GM12878 (cell line): ENCODE measurements around the gene TANK. TPM values are rescaled to one million over a fixed set of nuclear protein-coding genes. Genes with fewer than 3 reads are reported as not detected.

Source experiments
- ATAC-seq: fragments of 200-7000 bp; cut with Tn5 transposase; 3 replicates; pipeline ENCODE4 v1.9.1; 2020; ENCODE audit warnings: mild to moderate bottlenecking, moderate library complexity
- BruUV-seq: library from RNA; stranded (reverse); fragments of 400-500 nt; replicated peaks from 2 replicates; lab custom pipeline; 2021; lab: Mats Ljungman, UMichigan
- CTCF ChIA-PET: fragments of 300-600 bp; sonication (Branson Sonifier 250); formaldehyde crosslinking; extraction: SDS; loops from one replicate; lab custom pipeline; 2021; ENCODE audit warnings: inconsistent platforms; lab: Yijun Ruan, JAX
- POLR2A ChIA-PET: fragments of 350-600 bp; formaldehyde crosslinking; extraction: SDS; loops from one replicate; lab custom pipeline; 2021; ENCODE audit warnings: inconsistent platforms; lab: Charles Lee
- RAD21 ChIA-PET: fragments of 300-600 bp; sonication (Branson Sonifier 250); formaldehyde crosslinking; loops from one replicate; lab custom pipeline; 2023; ENCODE audit warnings: antibody characterized with exemption; ENCODE audit not compliant: unreplicated experiment; lab: Charles Lee
- SMC1A ChIA-PET: fragments of 300-600 bp; sonication (Branson Sonifier 250); formaldehyde crosslinking; loops from one replicate; lab custom pipeline; 2023; ENCODE audit not compliant: unreplicated experiment, uncharacterized antibody; lab: Charles Lee
- DNase-seq: peaks from one replicate; pipeline ENCODE4 v3.0.0-alpha.2; 2011; ENCODE audit warnings: low read depth, low spot score
- FAIRE-seq: peaks from 3 replicates; lab custom pipeline; 2011; peaks lifted over from hg19 to GRCh38; lab: Jason Lieb, UNC
- H2AFZ ChIP-seq: 2 replicates; pipeline ENCODE4 v1.6.0; 2011; ENCODE audit warnings: low read depth, low read length, control low read depth; ENCODE audit not compliant: control insufficient read depth
- H3K27ac ChIP-seq: 2 replicates; pipeline ENCODE4 v1.5.1; 2011; ENCODE audit warnings: control low read depth; ENCODE audit not compliant: control insufficient read depth, insufficient read depth
- H3K27me3 ChIP-seq, 2 experiments: replicated peaks in 1 of 2; 2 replicates each; pipeline versions ENCODE4 v1.6.0 to v1.6.1; 2011; ENCODE audit warnings: low read length in 1 of 2; ENCODE audit not compliant: control insufficient read depth in 2 of 2, insufficient read depth in 2 of 2
- H3K36me3 ChIP-seq, 2 experiments: 2 replicates each; pipeline ENCODE4 v1.5.1; 2011; ENCODE audit warnings: low read length in 1 of 2; ENCODE audit not compliant: control insufficient read depth in 2 of 2, insufficient read depth in 2 of 2
- H3K4me1 ChIP-seq: 2 replicates; pipeline ENCODE4 v1.6.1; 2011; ENCODE audit warnings: mild to moderate bottlenecking, low read length, moderate library complexity, mixed read lengths; ENCODE audit not compliant: control insufficient read depth, insufficient read depth
- H3K4me2 ChIP-seq: 2 replicates; pipeline ENCODE4 v1.6.0; 2011; ENCODE audit warnings: control low read depth; ENCODE audit not compliant: control insufficient read depth, insufficient read depth
- H3K4me3 ChIP-seq: fragments of 200-600 bp; sonication (generic); 2 replicates; pipeline ENCODE4 v1.5.1; 2016
- H3K79me2 ChIP-seq: 2 replicates; pipeline ENCODE4 v1.6.0; 2011; ENCODE audit warnings: low read length; ENCODE audit not compliant: control insufficient read depth, insufficient read depth
- H3K9ac ChIP-seq: 2 replicates; pipeline ENCODE4 v1.8.0; 2011; ENCODE audit warnings: low read length, control low read depth, mixed read lengths; ENCODE audit not compliant: control insufficient read depth, insufficient read depth
- H3K9me3 ChIP-seq: replicated peaks from 3 replicates; pipeline ENCODE4 v1.5.1; 2011; ENCODE audit warnings: mild to moderate bottlenecking, low read length; ENCODE audit not compliant: control insufficient read depth, insufficient read depth
- H4K20me1 ChIP-seq: 2 replicates; pipeline ENCODE4 v1.6.0; 2011; ENCODE audit not compliant: control insufficient read depth, insufficient read depth
- ATF2 ChIP-seq: IDR thresholded peaks from 2 replicates; pipeline ENCODE4 v1.6.1; 2012; ENCODE audit warnings: low read length, inconsistent platforms
- CHD1 ChIP-seq: IDR thresholded peaks from 2 replicates; pipeline ENCODE4 v1.6.1; 2012; ENCODE audit warnings: low read depth, low read length, improper control_type of control experiment
- CREM ChIP-seq: IDR thresholded peaks from 2 replicates; pipeline ENCODE4 v1.6.1; 2014; ENCODE audit warnings: antibody characterized with exemption, low read depth
- JUNB ChIP-seq: IDR thresholded peaks from 2 replicates; pipeline ENCODE4 v1.6.1; 2016; ENCODE audit warnings: antibody characterized with exemption, mild to moderate bottlenecking
- LARP7 ChIP-seq: fragments of 450-650 bp; IDR thresholded peaks from 2 replicates; pipeline ENCODE4 v1.6.1; 2017; ENCODE audit warnings: mild to moderate bottlenecking
- NFXL1 ChIP-seq: fragments of 450-650 bp; IDR thresholded peaks from 2 replicates; pipeline ENCODE4 v1.6.1; 2017; ENCODE audit warnings: antibody characterized with exemption, mild to moderate bottlenecking, borderline replicate concordance
- NKRF ChIP-seq: fragments of 450-650 bp; conservative IDR thresholded peaks from 2 replicates; pipeline ENCODE4 v1.6.1; 2017; ENCODE audit warnings: mild to moderate bottlenecking, moderate library complexity
- PBX3 ChIP-seq: IDR thresholded peaks from 2 replicates; pipeline ENCODE4 v1.6.1; 2011; ENCODE audit warnings: mild to moderate bottlenecking, low read depth, low read length, moderate library complexity; ENCODE audit not compliant: insufficient replicate concordance
- POLR2A ChIP-seq: IDR thresholded peaks from 2 replicates; pipeline ENCODE4 v1.6.1; 2011; ENCODE audit warnings: low read depth, mild to moderate bottlenecking, low read length
- POLR2AphosphoS5 ChIP-seq: IDR thresholded peaks from 2 replicates; pipeline ENCODE4 v1.6.1; 2011; ENCODE audit warnings: mild to moderate bottlenecking, low read length, inconsistent platforms
- RAD51 ChIP-seq: fragments of 450-650 bp; IDR thresholded peaks from 2 replicates; pipeline ENCODE4 v1.6.1; 2016; ENCODE audit warnings: moderate library complexity, mild to moderate bottlenecking, inconsistent platforms
- RUNX3 ChIP-seq: IDR thresholded peaks from 2 replicates; pipeline ENCODE4 v1.6.1; 2012; ENCODE audit warnings: low read length, inconsistent platforms
- ZNF207 ChIP-seq: fragments of 450-650 bp; IDR thresholded peaks from 2 replicates; pipeline ENCODE4 v1.6.1; 2014; ENCODE audit warnings: antibody characterized with exemption, mild to moderate bottlenecking, borderline replicate concordance
- WGBS: methylation state at CpG from one replicate; pipeline ENCODE4 v1.1.6; 2016; ENCODE audit warnings: low lambda C conversion rate; ENCODE audit not compliant: insufficient replicate concordance, insufficient coverage; ENCODE audit errors: missing lambda C conversion rate; 5-methylcytosine and 5-hydroxymethylcytosine counted together
- in situ Hi-C: fragments of 300-500 bp; cut with MboI; formaldehyde crosslinking; loops from 9 replicates; pipeline ENCODE4 v1.14.3; 2018; ENCODE audit warnings: mixed read lengths
- intact Hi-C: fragments of 100-400 bp; cut with micrococcal nuclease; formaldehyde crosslinking; loops from one replicate; pipeline ENCODE4 v1.14.2; 2022; ENCODE audit not compliant: unreplicated experiment
- polyA plus RNA-seq, 11 experiments: library from polyadenylated mRNA; depleted of rRNA in 4 of 11; unstranded in 6 of 11; stranded (reverse) in 5 of 11; fragments of >200 nt; fragmentation: Nextera tagmentation in 4 of 11; fragmentation: Illumina TruSeq in 1 of 11; extraction: Ambion mirVana in 4 of 11; extraction: Trizol in 1 of 11; gene quantifications; 1 replicate in 1 of 11; 2 replicates in 10 of 11; pipeline versions ENCODE4 v1.2.1 to v1.2.3, GENCODE V29; 2011 to 2016; ENCODE audit warnings: inconsistent platforms in 2 of 11, missing spikeins in 2 of 11, low read depth in 1 of 11
- total RNA-seq, 4 experiments: library from RNA; depleted of rRNA in 3 of 4; stranded (reverse); fragments of >200 nt in 3 of 4; fragmentation: Illumina TruSeq in 1 of 4; extraction: Trizol in 1 of 4; gene quantifications; 2 replicates each; pipeline versions ENCODE4 v1.2.1 to v1.2.3, GENCODE V29; 2013 to 2021
- TF ChIP-seq, protein P1 (sequence below): fragments of 450-650 bp; IDR thresholded peaks from 2 replicates; pipeline ENCODE4 v1.6.1; 2017; ENCODE audit warnings: mild to moderate bottlenecking, moderate library complexity

The TANK gene
- total and polyA plus RNA-seq, 10 of the 15 experiments (the other 5 are each of a cell fraction or from before 2014, with no cell fraction given): 48.6 to 127 (median 103) TPM

- FAIRE-seq: no peak
- Histone ChIP-seq H3K9ac (peak overlapping the region; percentile 42; the same call in 1 of the 2 replicates), H3K36me3 (peaks cover 0 to 12% of the 10 kb centered on the region in 2 experiments; a peak in 2 of 4 replicates), H4K20me1 (no peaks in the 10 kb centered on the region), H3K4me3 (peak overlapping the region; percentile 57), H3K9me3 (peaks cover 4% of the 10 kb centered on the region; the same call in 2 of the 3 replicates), H3K4me2 (peak overlapping the region; percentile 86), H3K27ac (peak overlapping the region; percentile 89), H3K27me3 (no peaks in the 10 kb centered on the region), H3K79me2 (peaks cover 89% of the 10 kb centered on the region), H2AFZ (no peak overlapping the region), H3K4me1 (peaks cover 46% of the 10 kb centered on the region)
- ChIA-PET RAD21 (interaction anchor here (0.7 to 2.5 kb wide), 7 partner anchors 9 to 100 kb away, joined by 3 to 8 read pairs (median 4); no protein-coding TSS in a partner anchor), SMC1A (interaction anchor here (0.6 to 3.3 kb wide), 17 partner anchors 8 to 886 kb away, joined by 3 to 23 read pairs (median 4); no protein-coding TSS in a partner anchor), CTCF (interaction anchor here (0.7 to 1.6 kb wide), 5 partner anchors 23 to 100 kb away, joined by 3 read pairs; no protein-coding TSS in a partner anchor), POLR2A (interaction anchor here (1.0 to 1.6 kb wide), 2 partner anchors 12 to 24 kb away, joined by 3 to 4 read pairs; no protein-coding TSS in a partner anchor)
- intact Hi-C loops (loop anchor here (1.0 to 10.0 kb wide), 5 partner anchors 10 to 1269 kb away; partner anchors contain the start of gene IFIH1), in situ Hi-C loops (no loop called here)
- DNase-seq: no peak
- 2% methylated on average over 2 of the region's 2 CpGs for WGBS
- 0 out of 3 replicates have a peak, but pooled peaks have one; percentile 2 for ATAC-seq
- BruUV-seq: no TSS peak
- 0 out of 2 replicates have a peak, but pooled peaks have one; percentile 28 for TF ChIP-seq NKRF
- TF ChIP-seq RUNX3: peak; percentile 12; the same call in 1 of the 2 replicates
- TF ChIP-seq LARP7: no peak
- no peak for TF ChIP-seq POLR2A
- TF ChIP-seq RAD51: no peak
- no peak for TF ChIP-seq CREM
- TF ChIP-seq JUNB: peak; percentile 25; the same call in 1 of the 2 replicates
- TF ChIP-seq CHD1: no peak
- peak; percentile 53; the same call in 1 of the 2 replicates for TF ChIP-seq ATF2
- no peak for TF ChIP-seq PBX3
- TF ChIP-seq, protein P1, sequence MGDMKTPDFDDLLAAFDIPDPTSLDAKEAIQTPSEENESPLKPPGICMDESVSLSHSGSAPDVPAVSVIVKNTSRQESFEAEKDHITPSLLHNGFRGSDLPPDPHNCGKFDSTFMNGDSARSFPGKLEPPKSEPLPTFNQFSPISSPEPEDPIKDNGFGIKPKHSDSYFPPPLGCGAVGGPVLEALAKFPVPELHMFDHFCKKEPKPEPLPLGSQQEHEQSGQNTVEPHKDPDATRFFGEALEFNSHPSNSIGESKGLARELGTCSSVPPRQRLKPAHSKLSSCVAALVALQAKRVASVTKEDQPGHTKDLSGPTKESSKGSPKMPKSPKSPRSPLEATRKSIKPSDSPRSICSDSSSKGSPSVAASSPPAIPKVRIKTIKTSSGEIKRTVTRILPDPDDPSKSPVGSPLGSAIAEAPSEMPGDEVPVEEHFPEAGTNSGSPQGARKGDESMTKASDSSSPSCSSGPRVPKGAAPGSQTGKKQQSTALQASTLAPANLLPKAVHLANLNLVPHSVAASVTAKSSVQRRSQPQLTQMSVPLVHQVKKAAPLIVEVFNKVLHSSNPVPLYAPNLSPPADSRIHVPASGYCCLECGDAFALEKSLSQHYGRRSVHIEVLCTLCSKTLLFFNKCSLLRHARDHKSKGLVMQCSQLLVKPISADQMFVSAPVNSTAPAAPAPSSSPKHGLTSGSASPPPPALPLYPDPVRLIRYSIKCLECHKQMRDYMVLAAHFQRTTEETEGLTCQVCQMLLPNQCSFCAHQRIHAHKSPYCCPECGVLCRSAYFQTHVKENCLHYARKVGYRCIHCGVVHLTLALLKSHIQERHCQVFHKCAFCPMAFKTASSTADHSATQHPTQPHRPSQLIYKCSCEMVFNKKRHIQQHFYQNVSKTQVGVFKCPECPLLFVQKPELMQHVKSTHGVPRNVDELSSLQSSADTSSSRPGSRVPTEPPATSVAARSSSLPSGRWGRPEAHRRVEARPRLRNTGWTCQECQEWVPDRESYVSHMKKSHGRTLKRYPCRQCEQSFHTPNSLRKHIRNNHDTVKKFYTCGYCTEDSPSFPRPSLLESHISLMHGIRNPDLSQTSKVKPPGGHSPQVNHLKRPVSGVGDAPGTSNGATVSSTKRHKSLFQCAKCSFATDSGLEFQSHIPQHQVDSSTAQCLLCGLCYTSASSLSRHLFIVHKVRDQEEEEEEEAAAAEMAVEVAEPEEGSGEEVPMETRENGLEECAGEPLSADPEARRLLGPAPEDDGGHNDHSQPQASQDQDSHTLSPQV: no peak
- no peak for TF ChIP-seq ZNF207
- TF ChIP-seq NFXL1: no peak
- TF ChIP-seq POLR2AphosphoS5: no peak; the same call in 1 of the 2 replicates
These were observed 3.2 kb downstream of the TANK start for GRCh38 chr2:161163440-161163839.
